Measurements from ENCODE around the gene PRPF6. TPM values are rescaled to one million over a fixed set of nuclear protein-coding genes. Genes with fewer than 3 reads are reported as not detected.

The PRPF6 gene
- total and polyA plus RNA-seq, 2 of the 13 experiments (the other 11 are each of a cell fraction or from before 2014, with no cell fraction given): 63.7 to 101 TPM

GRCh38 chr20:64040231-64041039 lies 59.5 kb downstream of the PRPF6 start (continued):
- TF ChIP-seq ZNF615 (CRISPR knock-in tag; IDR thresholded peaks at IDR 0.05; ENCODE audit: borderline replicate concordance) (no peak), ISL2 (CRISPR knock-in tag; IDR thresholded peaks at IDR 0.05) (no peak; the same call in 1 of the 2 replicates), MED8 (CRISPR knock-in tag; IDR thresholded peaks at IDR 0.05; ENCODE audit: insufficient replicate concordance) (peak; percentile 82), ZNF235 (CRISPR knock-in tag; IDR thresholded peaks at IDR 0.05; ENCODE audit: borderline replicate concordance) (peak; percentile 56; the same call in 1 of the 2 replicates), POLR2A (IDR thresholded peaks at IDR 0.05; ENCODE audit: insufficient read depth in 1 of 2, low read depth in 2 of 2, low read length in 2 of 2) (peak in 1 of 2 experiments; percentile 1; a peak in 1 of 4 replicates), ZNF674 (CRISPR knock-in tag; IDR thresholded peaks at IDR 0.05; ENCODE audit: low read depth) (no peak), ZNF646 (CRISPR knock-in tag; IDR thresholded peaks at IDR 0.05) (peak; percentile 8; the same call in 1 of the 2 replicates), ETS1 (CRISPR knock-in tag; IDR thresholded peaks at IDR 0.05) (no peak), RAD21 (CRISPR knock-in tag; IDR thresholded peaks at IDR 0.05) (no peak; the same call in 1 of the 2 replicates), SALL2 (CRISPR knock-in tag; IDR thresholded peaks at IDR 0.05) (no peak; the same call in 1 of the 2 replicates), KLF9 (CRISPR knock-in tag; IDR thresholded peaks at IDR 0.05; ENCODE audit: low read depth) (no peak), XBP1 (CRISPR knock-in tag; IDR thresholded peaks at IDR 0.05) (no peak), HNRNPUL1 (IDR thresholded peaks at IDR 0.05; ENCODE audit: low read depth, low read length) (no peak), ZNF512B (CRISPR knock-in tag; IDR thresholded peaks at IDR 0.05; ENCODE audit: borderline replicate concordance) (no peak), ZNF513 (CRISPR knock-in tag; conservative IDR thresholded peaks at IDR 0.05) (no peak), NONO (IDR thresholded peaks at IDR 0.05) (no peak), NONO (CRISPR knock-in tag; conservative IDR thresholded peaks at IDR 0.05) (peak; percentile 10; the same call in 1 of the 2 replicates)

Data from HepG2 (cell line).